Spinal cord (tissue), 10 donors: ENCODE measurements around the gene CDC27. TPM values are rescaled to one million over a fixed set of nuclear protein-coding genes. Genes with fewer than 3 reads are reported as not detected.
"Not testable (repeated sequence)": the region's sequence is repeated elsewhere in the genome, so short reads cannot be mapped to it uniquely, and the experiment has no call there.

Experiments
- DNase-seq, 6 donors: peaks; one replicate each; pipeline versions ENCODE4 v3.0.0 to v3.0.0-alpha.2; 2013 to 2015; ENCODE audit warnings: low spot score in 6 of 6, low read depth in 4 of 6
- H3K27ac ChIP-seq: one replicate; pipeline ENCODE4 v1.5.1; 2013; ENCODE audit warnings: low read depth, low read length, control low read depth
- H3K27me3 ChIP-seq: one replicate; pipeline ENCODE4 v1.6.1; 2013; ENCODE audit warnings: low read length; ENCODE audit not compliant: control insufficient read depth, insufficient read depth
- H3K36me3 ChIP-seq: one replicate; pipeline ENCODE4 v1.6.1; 2013; ENCODE audit warnings: low read length; ENCODE audit not compliant: control insufficient read depth, insufficient read depth
- H3K4me1 ChIP-seq: one replicate; pipeline ENCODE4 v1.6.1; 2013; ENCODE audit warnings: low read length; ENCODE audit not compliant: control insufficient read depth, insufficient read depth
- H3K4me3 ChIP-seq: one replicate; pipeline ENCODE4 v1.5.1; 2013; ENCODE audit warnings: low read depth, low read length, control low read depth
- H3K9me3 ChIP-seq: one replicate; pipeline ENCODE4 v1.6.1; 2013; ENCODE audit warnings: low read length; ENCODE audit not compliant: control insufficient read depth, insufficient read depth
- whole genome bisulfite sequencing: methylation state at CpG from one replicate; pipeline ENCODE4 v1.1.5; 2013; ENCODE audit warnings: missing lambda C conversion rate; ENCODE audit not compliant: insufficient coverage; 5-methylcytosine and 5-hydroxymethylcytosine counted together
- polyA plus RNA-seq, 2 donors: library from polyadenylated mRNA; unstranded; fragments of 120-200 nt; gene quantifications; one replicate each; pipeline ENCODE4 v1.2.1, GENCODE V29; 2013; ENCODE audit not compliant: insufficient read length in 2 of 2
- total RNA-seq, 2 donors: library from RNA; depleted of rRNA in 1 of 2; stranded (reverse); fragments of 120-200 nt in 1 of 2; fragments of >200 nt in 1 of 2; gene quantifications; one replicate each; pipeline versions ENCODE4 v1.2.3 to v1.2.4, GENCODE V29; 2013 to 2014
- donor health status: healthy.

CDC27 gene
- total and polyA plus RNA-seq, 4 donors = 38.2 to 121 (median 66.3) TPM

GRCh38 chr17:47120521-47121095 lies 68.5 kb downstream of the CDC27 start:
- no peaks in the 10 kb centered on the region for H3K9me3 ChIP-seq
- no peaks in the 10 kb centered on the region for H3K27me3 ChIP-seq
- DNase-seq = no peak
- peaks cover 18% of the 10 kb centered on the region for H3K36me3 ChIP-seq
- H3K4me1 ChIP-seq = no peaks in the 10 kb centered on the region
- 57% methylated on average over 2 of the region's 5 CpGs for WGBS
- no peak overlapping the region for H3K4me3 ChIP-seq
- H3K27ac ChIP-seq = no peak overlapping the region

GRCh38 chr17:47119746-47120520 lies 69.2 kb downstream of the CDC27 start:
- no peak overlapping the region for H3K4me3 ChIP-seq
- H3K4me1 ChIP-seq = no peaks in the 10 kb centered on the region
- no peak for DNase-seq
- no peaks in the 10 kb centered on the region for H3K27me3 ChIP-seq
- H3K9me3 ChIP-seq = no peaks in the 10 kb centered on the region
- H3K27ac ChIP-seq = no peak overlapping the region
- no CpG with 5 or more reads among the region's 2 CpGs for WGBS
- peaks cover 12% of the 10 kb centered on the region for H3K36me3 ChIP-seq

GRCh38 chr17:47117386-47117785 lies 71.7 kb downstream of the CDC27 start:
- no peaks in the 10 kb centered on the region for H3K27me3 ChIP-seq
- WGBS = no CpG with 5 or more reads among the region's 3 CpGs
- H3K9me3 ChIP-seq = no peaks in the 10 kb centered on the region
- H3K4me3 ChIP-seq = no peak overlapping the region
- H3K36me3 ChIP-seq = peaks cover 10% of the 10 kb centered on the region
- H3K27ac ChIP-seq = no peak overlapping the region
- no peaks in the 10 kb centered on the region for H3K4me1 ChIP-seq
- no peak for DNase-seq

GRCh38 chr17:47106130-47106529 lies 83.0 kb downstream of the CDC27 start:
- no peaks in the 10 kb centered on the region for H3K4me1 ChIP-seq
- H3K4me3 ChIP-seq = no peak overlapping the region
- no peak for DNase-seq
- H3K27me3 ChIP-seq = no peaks in the 10 kb centered on the region
- WGBS = 92% methylated on average over 7 of the region's 7 CpGs
- H3K36me3 ChIP-seq = no peaks in the 10 kb centered on the region
- no peak overlapping the region for H3K27ac ChIP-seq
- no peaks in the 10 kb centered on the region for H3K9me3 ChIP-seq

GRCh38 chr17:47105246-47105645 lies 83.8 kb downstream of the CDC27 start:
- not testable (repeated sequence) for H3K36me3 ChIP-seq, H3K27ac ChIP-seq, H3K9me3 ChIP-seq, H3K4me3 ChIP-seq, H3K27me3 ChIP-seq, H3K4me1 ChIP-seq, DNase-seq
- no CpG with 5 or more reads among the region's 1 CpG for WGBS

GRCh38 chr17:47102914-47103313 lies 86.2 kb downstream of the CDC27 start:
- Histone ChIP-seq H3K27me3 (no peaks in the 10 kb centered on the region), H3K36me3 (no peaks in the 10 kb centered on the region), H3K4me1 (peaks cover 14% of the 10 kb centered on the region), H3K9me3 (no peaks in the 10 kb centered on the region), H3K27ac (no peak overlapping the region), H3K4me3 (no peak overlapping the region)
- DNase-seq = no peak
- 100% methylated on average over 2 of the region's 4 CpGs for WGBS

GRCh38 chr17:47099987-47100711 lies 88.9 kb downstream of the CDC27 start:
- peak overlapping the region; percentile 59 for H3K4me3 ChIP-seq
- peaks cover 14% of the 10 kb centered on the region for H3K4me1 ChIP-seq
- no peaks in the 10 kb centered on the region for H3K9me3 ChIP-seq
- H3K27ac ChIP-seq = peak overlapping the region; percentile 71
- DNase-seq = peak; percentile 80 to 98 (median 88)
- H3K36me3 ChIP-seq = peaks cover 4% of the 10 kb centered on the region
- H3K27me3 ChIP-seq = no peaks in the 10 kb centered on the region
- under 1% methylated on average over 30 of the region's 42 CpGs for WGBS

- 6% methylated on average over 15 of the region's 22 CpGs for WGBS
- no peaks in the 10 kb centered on the region for H3K27me3 ChIP-seq
- H3K27ac ChIP-seq = no peak overlapping the region
Measured at GRCh38 chr17:47099451-47099986, 89.6 kb downstream of the CDC27 start.

GRCh38 chr17:47096343-47096742 lies 92.8 kb downstream of the CDC27 start:
- H3K27ac ChIP-seq = no peak overlapping the region
- DNase-seq = no peak
- H3K4me1 ChIP-seq = peaks cover 14% of the 10 kb centered on the region
- no peak overlapping the region for H3K4me3 ChIP-seq
- no CpG with 5 or more reads among the region's 3 CpGs for WGBS
- H3K36me3 ChIP-seq = peaks cover 8% of the 10 kb centered on the region
- H3K9me3 ChIP-seq = peaks cover 4% of the 10 kb centered on the region
- no peaks in the 10 kb centered on the region for H3K27me3 ChIP-seq

More at GRCh38 chr17:47099451-47099986, 89.6 kb downstream of the CDC27 start:
- peaks cover 14% of the 10 kb centered on the region for H3K4me1 ChIP-seq
- peaks cover 4% of the 10 kb centered on the region for H3K36me3 ChIP-seq
- DNase-seq = peak in 1 of 6 donors; percentile 7
- peak overlapping the region; percentile 59 for H3K4me3 ChIP-seq
- no peaks in the 10 kb centered on the region for H3K9me3 ChIP-seq
